ENCODE measurements around the gene HAUS1. TPM values are rescaled to one million over a fixed set of nuclear protein-coding genes. Genes with fewer than 3 reads are reported as not detected.

Gene HAUS1
- total and polyA plus RNA-seq, 11 donors, result 6.7 to 18.6 (median 11.6) TPM

- TF ChIP-seq CTCF (IDR thresholded peaks at IDR 0.05), result no peak
- TF ChIP-seq POLR2A (IDR thresholded peaks at IDR 0.05), result no peak
- H3K27me3 ChIP-seq, result no peaks in the 10 kb centered on the region
- peak overlapping the region in 2 of 12 donors; percentile 64 to 68 for H3K27ac ChIP-seq
- H3K36me3 ChIP-seq, result peaks cover 0 to 9% (median 0%) of the 10 kb centered on the region in 9 donors
- ATAC-seq, result peak in 3 of 4 donors; percentile 7 to 33 (median 13)
- H3K4me3 ChIP-seq, result peak overlapping the region; percentile 59 to 88 (median 70)
- DNase-seq, result no peak
- peaks cover 0 to 3% (median 0%) of the 10 kb centered on the region in 12 donors for H3K9me3 ChIP-seq
- intact Hi-C loops (cut with DNase I), result loop anchor here (2.0 to 10.0 kb wide), 10 partner anchors 96 to 406 kb away; partner anchors contain the start of gene EPG5 (in 1 of the 10)
- peaks cover 0 to 57% (median 19%) of the 10 kb centered on the region in 12 donors for H3K4me1 ChIP-seq
- 46 to 72% (median 47%) methylated on average over 6 to 13 of the region's 13 CpGs for whole genome bisulfite sequencing, 4 donors
These were observed 33.2 kb upstream of the HAUS1 start for GRCh38 chr18:46070815-46071652.

- H3K4me3 ChIP-seq, result peak within 1 kb of the TSS; percentile 59 to 88 (median 70)
- peaks cover 0 to 15% (median 0%) of the 10 kb centered on the region in 9 donors for H3K36me3 ChIP-seq
- peak; percentile 61 to 88 (median 73) for DNase-seq
- no peak for TF ChIP-seq CTCF (IDR thresholded peaks at IDR 0.05)
- peak in 1 of 2 donors; percentile 23 for TF ChIP-seq POLR2A (IDR thresholded peaks at IDR 0.05)
- H3K4me1 ChIP-seq, result peaks cover 0 to 57% (median 19%) of the 10 kb centered on the region in 12 donors
- intact Hi-C loops (cut with DNase I), result loop anchor here (2.0 to 10.0 kb wide), 12 partner anchors 97 to 407 kb away; partner anchors contain the start of gene EPG5 (in 2 of the 10)
- WGBS, 4 donors, result 0 to 2% (median 1%) methylated on average over 29 to 75 of the region's 75 CpGs
- peaks cover 0 to 3% (median 0%) of the 10 kb centered on the region in 12 donors for H3K9me3 ChIP-seq
- H3K27ac ChIP-seq, result peak within 1 kb of the TSS in 6 of 12 donors; percentile 10 to 68 (median 54)
- peak in 3 of 4 donors; percentile 52 to 78 (median 73) for ATAC-seq
- H3K27me3 ChIP-seq, result no peaks in the 10 kb centered on the region
These were observed 32.4 kb upstream of the HAUS1 start, which contains the start of gene PSTPIP2 for GRCh38 chr18:46071653-46072375. TSS of gene PSTPIP2 (minus strand) at chr18:46072260. CDS start at chr18:46072188, 72 bp downstream.

GRCh38 chr18:46072376-46072867 is 31.8 kb upstream of the HAUS1 start:
- 24 to 38% (median 28%) methylated on average over 17 to 25 of the region's 25 CpGs for WGBS, 4 donors
- Histone ChIP-seq H3K36me3 (peaks cover 0 to 21% (median under 1%) of the 10 kb centered on the region in 9 donors), H3K27ac (peak overlapping the region in 3 of 12 donors; percentile 10 to 64 (median 39)), H3K27me3 (no peaks in the 10 kb centered on the region), H3K4me3 (peak overlapping the region; percentile 59 to 88 (median 70)), H3K9me3 (peaks cover 0 to 2% (median 0%) of the 10 kb centered on the region in 12 donors), H3K4me1 (peaks cover 0 to 56% (median 19%) of the 10 kb centered on the region in 12 donors)
- intact Hi-C loops (cut with DNase I), result loop anchor here (2.0 to 10.0 kb wide), 11 partner anchors 98 to 408 kb away; partner anchors contain the start of gene EPG5 (in 2 of the 10)
- DNase-seq (no peak), ATAC-seq (peak in 1 of 4 donors; percentile 3)
- TF ChIP-seq CTCF (IDR thresholded peaks at IDR 0.05) (peak in 1 of 12 donors; percentile 6), POLR2A (IDR thresholded peaks at IDR 0.05) (no peak)

Measured in heart left ventricle (tissue), 16 donors.